Iris pigment epithelial cell (primary cell): ENCODE results near the gene SPRR2D.
A peak's percentile ranks its signal among the peaks of the same experiment; 100 is the strongest.
"Not testable (repeated sequence)": the region's sequence is repeated elsewhere in the genome, so short reads cannot be mapped to it uniquely, and the experiment has no call there.

ENCODE experiments used
- DNase-seq: peaks from one replicate; pipeline ENCODE4 v3.0.0-alpha.2; 2011; ENCODE audit warnings: low read depth

The SPRR2D gene

DNA sequence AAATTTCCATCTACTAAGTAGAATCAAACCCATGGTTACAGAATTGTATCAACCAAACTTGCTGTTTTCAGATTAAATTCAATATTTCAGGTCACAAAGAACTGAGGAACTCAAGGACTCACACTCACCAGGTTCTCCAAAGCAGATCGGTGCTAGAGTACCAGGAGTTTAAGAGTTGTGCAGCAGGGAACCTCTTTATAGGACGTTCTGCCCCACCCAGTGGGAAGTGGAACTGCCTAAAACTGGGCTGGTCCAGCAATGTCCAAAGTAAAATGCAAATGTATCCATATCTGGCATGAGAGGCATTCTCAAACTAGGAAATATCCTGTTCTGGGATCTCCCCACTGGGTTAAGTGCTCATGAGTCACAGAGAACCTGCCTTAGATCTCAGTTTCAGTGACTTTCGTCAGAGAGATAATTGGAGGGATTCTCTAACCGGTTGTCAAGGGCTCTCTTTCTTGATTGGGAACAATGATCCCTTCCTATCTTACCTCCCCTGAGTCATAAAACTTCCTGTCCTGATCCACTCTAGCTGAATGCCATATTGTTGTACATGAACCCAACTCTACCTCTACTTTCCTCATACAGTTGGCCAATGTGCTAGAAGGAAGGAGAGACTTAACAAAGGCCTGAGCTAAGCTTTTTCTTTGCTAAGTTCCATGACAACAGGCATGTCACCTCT is at the start of gene SPRR2D:
TSS of gene SPRR2D (minus strand) at position 171 of the 682 bp plus-strand sequence. CDS start 774 bp downstream, outside the sequence.
- no peak for DNase-seq

GRCh38 chr1:153087652-153088051 is 46.7 kb upstream of the SPRR2D start:
- DNase-seq: no peak

- no peak for DNase-seq
Measured at GRCh38 chr1:153081736-153082135, 40.8 kb upstream of the SPRR2D start.

DNA sequence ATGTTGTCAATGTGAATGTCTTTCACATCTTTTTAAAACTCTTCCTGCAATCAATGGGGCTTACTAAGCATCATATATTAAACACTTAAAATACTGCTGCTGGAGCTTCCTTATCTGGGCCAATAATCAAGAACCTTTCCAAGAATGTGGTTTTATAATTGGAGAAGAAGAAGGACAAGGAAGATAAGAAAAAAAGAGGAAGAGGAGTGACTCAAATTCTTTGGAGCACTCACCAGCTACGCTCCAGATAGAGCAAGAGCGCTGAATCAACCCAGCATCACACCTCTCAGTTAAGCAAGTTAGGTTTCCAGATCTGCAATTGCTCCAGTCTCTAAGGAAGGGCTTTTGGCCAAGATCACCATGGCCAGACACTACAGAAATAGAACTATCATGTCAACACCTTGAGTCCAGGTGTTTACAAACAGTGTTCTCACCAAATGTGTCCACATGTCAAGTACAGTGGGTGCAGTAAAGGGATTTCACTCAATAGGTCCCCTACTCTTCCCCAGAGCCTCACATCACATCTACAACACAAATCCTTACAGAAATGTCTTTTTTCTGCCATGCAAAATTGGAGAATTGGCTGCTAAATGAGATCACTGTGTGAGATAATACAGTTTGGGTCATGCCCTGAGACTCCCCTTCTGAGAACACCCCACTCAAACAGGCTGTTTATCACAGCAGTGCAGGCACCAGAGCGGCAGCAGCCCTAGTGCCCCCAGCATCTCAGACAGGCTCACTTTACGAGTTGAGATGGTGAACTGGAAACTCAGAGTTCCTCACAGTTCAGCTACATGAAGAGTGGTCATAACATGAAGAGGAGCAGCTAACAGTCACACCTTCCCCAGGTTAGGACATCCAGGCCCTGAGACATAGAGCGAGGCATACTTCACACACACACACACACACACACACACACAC is 32.1 kb upstream of the SPRR2D start:
- no peak for DNase-seq

DNA sequence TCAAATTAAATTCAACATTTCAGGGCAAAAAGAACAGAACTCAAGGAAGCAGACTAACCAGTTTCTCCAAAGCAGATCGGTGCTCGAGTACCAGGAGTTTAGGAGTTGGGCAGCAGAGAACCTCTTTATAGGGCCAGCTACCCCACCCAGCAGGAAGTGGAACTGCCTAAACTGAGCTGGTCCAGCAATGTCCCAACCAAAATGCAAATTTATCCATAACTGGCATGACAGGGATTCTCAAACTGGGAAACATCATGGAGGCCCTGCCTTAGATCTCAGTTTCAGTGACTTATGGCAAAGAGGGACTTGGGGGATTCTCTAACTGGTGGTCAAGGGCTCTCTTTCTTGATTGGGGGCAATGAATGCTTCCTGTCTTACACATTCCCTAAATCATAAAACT is 30.6 kb upstream of the SPRR2D start, which contains the start of gene SPRR2B:
TSS of gene SPRR2B (minus strand) at position 101 of the 400 bp plus-strand sequence. CDS start 772 bp downstream, outside the sequence.
- no peak for DNase-seq

- DNase-seq: no peak
Measured at GRCh38 chr1:153070243-153070642, 29.3 kb upstream of the SPRR2D start.

DNA sequence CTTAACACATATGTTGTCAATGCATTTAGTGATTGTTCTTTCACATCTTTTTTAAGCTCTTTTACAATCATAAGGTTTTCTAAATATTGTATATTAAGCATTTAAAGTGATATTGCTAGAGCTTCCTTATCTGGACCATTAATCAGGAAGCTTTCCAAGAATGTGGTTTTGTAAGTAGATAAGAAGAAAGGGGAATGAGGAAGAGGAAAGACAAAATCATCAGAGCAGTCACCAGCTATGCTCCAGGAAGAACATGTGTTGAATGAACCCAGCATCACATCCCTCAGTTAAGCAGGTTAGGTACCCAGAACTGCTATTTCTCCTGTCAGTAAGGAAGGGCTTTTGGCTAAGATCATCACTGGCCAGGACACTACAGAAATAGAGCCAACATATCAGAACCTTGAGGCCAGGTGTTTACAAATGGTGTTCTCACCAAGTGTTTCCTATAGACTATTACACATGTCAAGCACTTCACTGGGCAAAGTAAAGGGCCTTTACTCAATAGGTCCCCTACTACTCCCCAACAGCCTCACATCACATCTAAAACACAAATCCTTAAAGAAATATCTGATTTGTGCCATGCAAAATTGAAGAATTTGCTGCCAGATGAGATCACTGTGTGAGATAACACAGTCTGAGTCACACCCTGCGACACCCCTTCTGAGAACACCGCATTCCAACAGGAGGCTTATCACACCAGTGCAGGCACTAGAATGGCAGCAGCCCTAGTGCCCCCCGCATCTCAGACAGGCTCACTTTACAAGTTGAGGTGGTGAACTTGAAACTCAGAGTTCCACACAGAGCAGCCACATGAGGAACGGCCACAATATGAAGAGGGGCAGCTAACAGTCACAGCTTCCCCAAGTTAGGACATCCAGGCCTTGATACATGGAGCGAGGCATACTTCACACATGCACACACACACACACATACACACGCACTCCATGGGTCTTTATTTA is 18.2 kb upstream of the SPRR2D start:
- DNase-seq: no peak

GRCh38 chr1:153058154-153058553 is 17.2 kb upstream of the SPRR2D start:
- no peak for DNase-seq

GRCh38 chr1:153057375-153057774 is 16.5 kb upstream of the SPRR2D start, which contains the start of gene SPRR2A:
Gene SPRR2A, minus strand, starts transcription at chr1:153057512. Its CDS starts 777 bp downstream, at chr1:153056735.
- no peak for DNase-seq

DNA sequence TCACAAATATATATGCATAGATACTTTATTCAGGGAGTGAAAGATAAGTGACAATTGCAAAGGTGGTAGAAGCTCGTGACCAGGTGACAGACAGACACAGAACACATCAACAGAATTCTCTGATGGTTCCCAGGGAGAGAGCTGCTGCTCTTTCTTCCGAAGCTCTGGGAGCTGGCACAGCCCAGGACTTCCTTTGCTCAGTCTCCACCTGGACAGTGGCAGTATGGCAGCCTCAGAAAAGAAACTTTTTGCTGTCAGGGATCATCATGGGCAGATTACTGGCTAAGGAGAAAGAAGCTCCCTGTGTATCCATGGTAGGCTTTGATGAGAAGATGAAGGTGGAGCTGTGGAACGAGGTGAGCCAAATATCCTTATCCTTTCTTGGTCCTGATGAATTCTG is 15.2 kb upstream of the SPRR2D start:
- not testable (repeated sequence) for DNase-seq

- no peak for DNase-seq
Measured at GRCh38 chr1:153049211-153049610, 8.3 kb upstream of the SPRR2D start.

- DNase-seq: no peak
Measured at GRCh38 chr1:153035211-153035610, 5.7 kb downstream of the SPRR2D start.

DNA sequence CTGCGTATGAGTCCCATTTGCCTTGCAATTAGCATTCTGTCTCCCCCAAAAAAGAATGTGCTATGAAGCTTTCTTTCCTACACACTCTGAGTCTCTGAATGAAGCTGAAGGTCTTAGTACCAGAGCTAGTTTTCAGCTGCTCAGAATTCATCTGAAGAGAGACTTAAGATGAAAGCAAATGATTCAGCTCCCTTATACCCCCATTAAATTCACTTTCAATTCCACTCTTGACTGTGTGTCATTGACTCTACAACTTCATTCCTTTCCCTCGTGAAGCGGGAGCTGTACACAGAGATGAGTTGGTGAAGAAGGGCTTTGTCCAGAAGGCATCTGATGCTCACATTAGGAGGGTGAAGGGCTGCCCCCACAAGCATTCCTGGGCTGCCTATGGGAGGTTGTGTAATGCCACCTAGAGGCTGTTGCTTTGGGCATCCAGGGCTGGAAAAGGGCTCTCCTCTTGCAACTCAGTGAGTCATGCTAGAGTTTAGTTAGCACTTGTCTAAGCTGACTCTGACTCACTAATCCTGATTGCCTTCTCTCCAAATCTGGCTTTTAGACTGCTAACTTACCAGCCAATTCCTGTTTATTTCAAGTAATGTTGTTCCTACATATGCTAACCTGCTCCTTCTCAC is 8.1 kb downstream of the SPRR2D start:
- peak; percentile 25 for DNase-seq

DNA sequence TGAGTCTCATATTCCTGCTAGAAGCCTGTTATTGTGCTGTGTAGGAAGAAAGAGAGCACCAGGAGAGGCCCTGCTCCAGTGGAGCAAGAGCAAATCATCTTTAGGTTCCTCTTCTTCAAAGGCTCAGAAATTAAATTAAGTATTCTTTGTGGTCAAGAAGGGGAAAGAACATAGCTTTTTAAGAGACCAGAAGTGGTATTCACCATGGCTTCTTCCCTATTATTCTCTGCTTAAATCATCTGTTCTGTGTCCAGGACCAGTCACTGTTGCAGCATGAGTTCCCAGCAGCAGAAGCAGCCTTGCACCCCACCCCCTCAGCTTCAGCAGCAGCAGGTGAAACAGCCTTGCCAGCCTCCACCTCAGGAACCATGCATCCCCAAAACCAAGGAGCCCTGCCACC is 8.8 kb downstream of the SPRR2D start:
- no peak for DNase-seq

DNA sequence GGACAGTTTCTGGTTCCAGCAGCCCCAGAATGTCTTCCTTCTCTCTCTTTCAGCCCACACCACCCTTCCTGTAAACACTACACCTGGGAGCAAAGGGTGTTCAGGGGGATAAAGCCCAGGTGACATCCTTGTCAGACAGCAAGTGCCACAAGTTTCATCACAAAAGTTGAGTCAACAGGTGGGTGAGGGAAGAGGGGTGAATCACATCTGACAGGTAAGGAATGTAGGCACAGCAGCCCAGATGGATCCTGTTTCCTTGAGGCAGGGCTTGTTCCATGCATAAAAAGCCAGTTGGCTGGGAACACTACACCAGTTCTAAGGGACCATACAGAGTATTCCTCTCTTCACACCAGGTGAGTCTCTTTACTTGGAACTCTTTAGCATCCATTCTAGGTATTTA is 10.0 kb downstream of the SPRR2D start, which contains the start of gene SPRR1B:
TSS of gene SPRR1B (plus strand) at position 309 of the 400 bp plus-strand sequence. CDS start 1,143 bp downstream, outside the sequence.
- no peak for DNase-seq

- DNase-seq: no peak
Measured at GRCh38 chr1:153028766-153029165, 12.2 kb downstream of the SPRR2D start.

- DNase-seq: no peak
Measured at GRCh38 chr1:153025797-153026196, 15.1 kb downstream of the SPRR2D start.

DNA sequence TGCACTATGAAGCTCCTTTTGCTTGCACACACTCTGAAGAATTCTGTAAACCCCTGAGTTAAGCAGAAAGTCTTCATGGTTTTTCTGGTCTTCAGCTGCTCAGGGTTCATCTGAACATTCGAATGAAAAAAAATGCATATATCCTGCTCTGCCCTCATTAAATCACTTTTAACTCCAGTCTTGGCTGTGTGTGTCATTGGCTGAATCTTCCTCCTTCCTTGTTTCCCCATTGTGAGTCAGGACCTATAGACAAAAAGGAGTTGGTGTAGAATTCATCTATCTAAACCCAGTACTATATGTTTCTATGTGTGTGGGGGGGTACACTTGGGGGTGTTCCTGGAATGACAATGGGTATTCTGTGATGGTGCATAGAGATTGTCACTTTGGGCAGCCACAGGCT is 16.5 kb downstream of the SPRR2D start:
- DNase-seq: no peak

DNA sequence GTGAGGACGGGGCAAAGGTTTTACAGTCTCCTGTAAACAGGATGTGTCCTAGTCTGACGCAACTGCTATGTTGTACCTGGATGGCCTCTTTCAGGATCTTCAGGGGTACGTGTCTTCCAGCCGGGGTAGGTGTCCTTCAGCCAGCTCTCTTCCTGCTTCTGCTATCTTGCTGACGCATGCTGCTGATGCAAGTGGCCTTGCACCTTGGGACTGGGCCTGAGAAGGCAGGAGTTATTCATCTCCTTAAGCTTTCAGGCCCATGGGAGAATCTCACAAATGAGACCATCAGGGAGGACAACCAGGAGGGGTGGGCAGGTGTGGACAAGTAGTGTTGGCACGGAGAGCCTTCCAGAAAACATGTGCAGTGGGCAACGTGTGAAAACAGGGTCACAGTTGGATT is 17.8 kb downstream of the SPRR2D start:
- no peak for DNase-seq

DNA sequence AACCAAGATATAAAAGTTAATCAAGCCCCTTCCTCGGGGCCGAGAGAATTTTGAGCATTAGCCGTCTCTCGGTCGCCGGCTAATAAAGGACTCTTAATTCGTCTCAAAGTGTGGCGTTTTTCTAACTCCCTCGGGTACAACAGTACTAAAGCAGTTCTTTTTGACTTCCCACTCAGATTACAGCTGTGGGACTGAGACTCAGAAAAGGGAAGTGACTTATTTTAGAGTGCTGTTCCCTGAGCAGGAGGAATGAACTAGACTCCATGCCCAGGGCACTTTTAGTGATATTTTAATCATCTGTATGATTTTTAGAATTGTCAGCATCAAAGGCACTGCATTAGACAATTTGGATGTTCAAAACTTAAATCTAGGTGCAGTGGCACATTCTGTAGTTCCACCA is 18.6 kb downstream of the SPRR2D start:
- not testable (repeated sequence) for DNase-seq

GRCh38 chr1:153021829-153022228 is 19.1 kb downstream of the SPRR2D start:
- DNase-seq: not testable (repeated sequence)
